HG02623 (cell line): ENCODE measurements around the gene MTNR1A.

Source experiments
- ATAC-seq: cut with Tn5 transposase; IDR thresholded peaks from one replicate; pipeline ENCODE4 v1.9.1; 2021; ENCODE audit warnings: moderate library complexity; ENCODE audit not compliant: unreplicated experiment

Gene MTNR1A

DNA sequence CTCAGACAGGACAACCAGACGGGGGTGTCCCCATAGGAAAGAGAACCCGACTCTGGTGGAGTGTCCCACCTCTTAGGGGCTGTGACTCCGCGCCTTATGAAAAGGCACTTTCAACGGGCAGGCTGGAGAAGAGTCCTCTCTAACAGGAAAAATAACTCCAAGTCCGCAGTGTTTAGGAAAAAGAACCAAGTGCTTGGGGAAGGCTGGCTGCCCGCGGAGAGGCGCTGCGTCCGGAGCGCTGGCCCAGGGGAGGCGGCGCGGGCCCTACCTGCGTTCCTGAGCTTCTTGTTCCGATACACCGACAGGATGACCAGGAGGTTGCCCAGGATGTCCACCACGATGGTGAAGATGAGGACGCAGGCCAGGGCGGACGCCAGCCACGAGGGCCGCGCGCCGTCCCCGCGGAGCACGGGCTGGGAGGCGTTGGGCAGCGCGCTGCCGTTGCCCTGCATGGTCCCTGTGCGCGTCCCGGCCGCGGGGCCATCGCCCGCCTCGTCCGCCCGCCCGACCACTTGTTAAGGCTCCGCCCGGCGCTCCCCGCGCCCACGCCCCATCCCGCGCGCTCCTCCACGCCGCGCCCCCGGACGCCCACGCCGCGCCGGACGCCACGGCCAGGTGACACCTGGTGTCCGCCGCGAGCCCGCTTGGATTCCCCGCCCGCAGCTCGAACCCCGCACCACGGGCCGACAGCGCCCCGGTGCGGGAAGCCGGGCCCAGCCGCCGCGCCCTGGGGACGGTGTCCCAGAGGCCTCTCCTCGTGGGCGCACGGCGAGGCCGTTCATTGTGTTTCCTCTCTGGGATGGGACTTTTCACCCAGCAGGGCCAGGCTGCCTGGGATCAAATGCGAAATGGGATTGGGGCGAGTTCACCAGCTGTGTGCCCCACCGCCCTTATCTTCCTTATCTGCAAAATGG lies at the start of gene MTNR1A:
Gene MTNR1A, minus strand, starts transcription at position 654 of the 914 bp plus-strand sequence. Its CDS starts 202 bp downstream, at position 452.
- ATAC-seq: no peak

GRCh38 chr4:186604124-186604807 lies 48.9 kb upstream of the MTNR1A start:
- no peak for ATAC-seq

GRCh38 chr4:186602978-186603377 lies 47.6 kb upstream of the MTNR1A start:
- no peak for ATAC-seq

DNA sequence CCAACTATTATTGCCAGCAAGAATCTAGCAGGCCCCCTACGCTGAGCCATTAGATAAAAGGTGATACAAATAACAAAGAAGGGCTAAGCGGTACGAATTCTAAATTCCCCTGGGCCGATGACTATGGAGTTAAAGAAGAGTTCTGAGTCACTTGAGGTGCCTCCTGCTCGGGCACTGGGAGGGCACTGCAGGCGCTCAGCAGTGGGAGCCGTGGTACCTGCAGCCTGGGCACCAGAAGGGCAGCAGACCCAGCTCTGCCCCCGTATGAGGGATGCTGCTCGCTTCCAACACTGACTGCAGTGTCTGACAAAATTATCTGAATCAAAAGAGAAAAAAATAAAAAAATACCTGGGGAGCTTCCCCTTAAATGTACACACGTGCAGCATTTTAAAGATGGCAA lies 44.1 kb upstream of the MTNR1A start:
- no peak for ATAC-seq

DNA sequence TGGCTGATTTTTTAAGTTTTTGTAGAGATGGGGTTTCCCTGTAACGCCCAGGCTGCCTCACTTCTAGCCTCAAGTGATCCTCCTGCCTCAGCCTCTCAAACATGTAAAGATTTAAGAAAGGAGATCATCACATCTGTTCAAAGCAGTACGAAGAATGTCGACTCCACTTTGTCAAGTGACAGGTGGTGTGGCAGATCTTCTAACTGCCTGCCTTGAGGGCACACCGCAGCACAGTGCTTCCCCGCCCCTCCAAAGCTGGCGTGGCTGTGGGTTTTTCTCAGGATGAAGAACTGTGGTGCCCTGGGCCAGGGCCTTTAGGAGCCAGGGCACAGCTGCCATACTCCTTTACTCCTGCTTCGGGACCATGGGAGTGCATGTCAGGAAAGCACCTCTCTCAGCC lies 43.3 kb upstream of the MTNR1A start:
- ATAC-seq: no peak

DNA sequence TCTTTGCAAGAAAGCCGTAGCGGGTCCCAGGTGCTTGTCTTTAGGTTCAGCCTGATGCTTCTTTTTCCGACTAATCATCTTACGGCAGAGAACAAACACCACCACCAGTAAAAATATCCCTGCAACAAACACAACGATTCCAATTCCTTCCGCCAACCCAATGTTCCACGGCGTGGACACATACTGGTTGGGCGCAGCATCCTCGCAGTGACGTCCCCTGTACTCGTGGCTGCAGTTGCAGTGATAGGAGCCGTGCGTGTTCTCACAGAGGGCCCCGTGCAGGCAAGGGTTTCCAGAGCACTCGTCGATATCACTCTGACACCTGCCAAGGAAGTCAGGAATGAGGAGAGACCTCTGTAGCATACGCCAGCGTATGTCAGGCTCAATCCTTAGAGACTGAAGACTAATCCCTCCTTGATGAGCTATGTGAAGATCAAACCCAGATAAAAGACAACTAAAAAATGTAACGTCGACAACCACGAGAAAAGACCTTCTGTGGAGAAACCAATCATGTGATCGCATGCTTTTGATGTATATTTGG lies 41.6 kb upstream of the MTNR1A start:
- ATAC-seq: no peak

- no peak for ATAC-seq
These were observed 41.0 kb upstream of the MTNR1A start for GRCh38 chr4:186596346-186596745.

DNA sequence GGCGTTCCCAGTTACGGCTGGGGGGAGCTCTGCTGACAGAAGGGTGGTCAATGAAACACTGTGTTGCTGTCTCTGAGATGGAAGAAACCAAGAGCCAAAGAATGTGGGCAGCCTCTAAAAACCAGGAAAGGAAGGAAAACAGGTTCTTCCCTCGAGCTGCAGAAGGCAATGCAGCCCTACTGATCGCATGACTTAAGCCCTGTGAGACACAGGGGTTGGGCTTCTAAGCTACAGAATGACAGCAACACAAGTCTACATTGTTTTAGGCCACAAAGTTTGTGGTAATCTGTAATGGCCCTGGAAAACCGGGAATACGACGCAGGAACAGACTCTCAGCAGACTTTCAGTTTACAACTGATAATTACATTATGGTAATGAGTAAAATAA lies 38.2 kb upstream of the MTNR1A start:
- no peak for ATAC-seq

- ATAC-seq: no peak
These were observed 37.7 kb upstream of the MTNR1A start for GRCh38 chr4:186592966-186593586.

- no peak for ATAC-seq
These were observed 37.1 kb upstream of the MTNR1A start for GRCh38 chr4:186592445-186592844.

GRCh38 chr4:186591651-186592050 lies 36.3 kb upstream of the MTNR1A start:
- ATAC-seq: no peak

- ATAC-seq: no peak
These were observed 33.1 kb upstream of the MTNR1A start for GRCh38 chr4:186588503-186588902.

- ATAC-seq: no peak
These were observed 32.1 kb upstream of the MTNR1A start for GRCh38 chr4:186587416-186588018.

DNA sequence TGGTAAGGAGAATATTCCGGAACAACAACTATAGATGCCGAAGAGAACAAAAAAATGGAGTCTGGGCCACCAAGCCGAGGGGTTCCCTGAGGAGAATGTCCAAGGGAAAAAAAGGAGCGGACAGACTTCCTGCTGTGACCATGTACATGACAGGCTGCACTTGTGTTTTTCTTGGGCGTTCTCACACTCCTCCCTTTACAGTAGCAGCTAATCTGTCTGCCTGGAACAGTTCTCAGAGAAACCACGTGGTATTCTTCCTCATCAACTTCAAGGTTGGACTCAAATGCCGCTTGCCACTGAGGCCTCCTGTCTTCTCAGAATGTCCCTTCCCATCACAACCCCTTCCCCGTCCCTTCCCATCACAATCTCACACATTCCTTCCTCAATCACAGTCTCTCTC lies 30.8 kb upstream of the MTNR1A start:
- no peak for ATAC-seq

GRCh38 chr4:186584912-186585311 lies 29.5 kb upstream of the MTNR1A start:
- no peak for ATAC-seq

- no peak for ATAC-seq
These were observed 26.1 kb upstream of the MTNR1A start for GRCh38 chr4:186581421-186581820.

DNA sequence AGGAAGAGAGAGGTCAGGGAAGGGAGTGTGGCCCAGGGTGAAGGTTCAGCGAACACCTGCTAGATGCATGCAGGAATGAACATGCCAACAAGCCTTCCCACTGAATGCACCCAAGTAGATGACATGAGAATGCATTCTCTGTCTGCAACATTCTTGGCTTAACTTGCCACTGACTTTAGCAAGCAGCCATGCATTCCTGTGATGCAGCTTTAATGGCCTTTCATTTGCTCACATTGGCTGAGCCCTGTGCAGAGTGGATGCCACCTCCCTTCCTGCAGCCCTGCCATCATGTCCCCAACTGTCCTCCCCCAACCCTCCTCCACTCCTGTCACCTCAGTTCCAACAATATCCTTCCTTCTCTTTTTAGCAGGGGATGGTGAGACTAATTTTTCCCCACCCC lies 25.3 kb upstream of the MTNR1A start:
- no peak for ATAC-seq

DNA sequence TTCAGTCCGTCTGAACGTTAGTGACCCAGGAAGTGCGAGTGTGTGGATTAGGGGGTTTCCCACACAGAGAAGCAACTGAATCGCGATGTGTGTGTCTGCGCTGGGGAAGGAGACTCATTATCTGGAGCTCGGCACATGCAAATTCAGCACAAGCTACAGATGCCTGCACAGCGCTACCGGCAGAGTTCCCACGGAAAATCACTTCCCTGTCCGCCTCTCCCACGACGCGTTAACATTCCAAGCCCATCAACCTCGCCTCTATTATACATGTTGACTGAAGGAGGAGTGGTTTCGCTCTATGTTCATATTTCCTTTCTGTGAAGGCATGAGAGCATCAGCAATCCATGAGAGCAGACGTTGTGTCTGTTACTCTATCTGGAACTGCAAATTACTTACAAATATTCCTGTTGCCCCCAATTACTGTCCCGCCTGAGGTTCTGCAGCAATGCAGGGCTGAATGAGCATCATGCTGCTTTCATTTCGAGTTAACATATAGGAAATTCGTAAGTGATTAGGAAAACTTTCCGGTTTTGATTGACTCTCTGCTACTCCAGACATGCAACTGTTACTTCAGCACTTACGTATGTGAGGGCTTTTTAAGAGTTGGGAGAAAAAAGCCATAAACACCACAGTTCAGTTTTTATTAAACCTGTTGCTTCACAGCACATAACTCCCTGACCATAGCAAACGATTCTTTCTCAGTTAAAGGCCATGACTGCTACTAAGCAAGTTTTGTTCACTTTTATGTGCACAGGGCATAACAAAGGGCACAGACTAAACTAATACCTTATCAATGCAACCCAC lies 15.0 kb upstream of the MTNR1A start:
- no peak for ATAC-seq

DNA sequence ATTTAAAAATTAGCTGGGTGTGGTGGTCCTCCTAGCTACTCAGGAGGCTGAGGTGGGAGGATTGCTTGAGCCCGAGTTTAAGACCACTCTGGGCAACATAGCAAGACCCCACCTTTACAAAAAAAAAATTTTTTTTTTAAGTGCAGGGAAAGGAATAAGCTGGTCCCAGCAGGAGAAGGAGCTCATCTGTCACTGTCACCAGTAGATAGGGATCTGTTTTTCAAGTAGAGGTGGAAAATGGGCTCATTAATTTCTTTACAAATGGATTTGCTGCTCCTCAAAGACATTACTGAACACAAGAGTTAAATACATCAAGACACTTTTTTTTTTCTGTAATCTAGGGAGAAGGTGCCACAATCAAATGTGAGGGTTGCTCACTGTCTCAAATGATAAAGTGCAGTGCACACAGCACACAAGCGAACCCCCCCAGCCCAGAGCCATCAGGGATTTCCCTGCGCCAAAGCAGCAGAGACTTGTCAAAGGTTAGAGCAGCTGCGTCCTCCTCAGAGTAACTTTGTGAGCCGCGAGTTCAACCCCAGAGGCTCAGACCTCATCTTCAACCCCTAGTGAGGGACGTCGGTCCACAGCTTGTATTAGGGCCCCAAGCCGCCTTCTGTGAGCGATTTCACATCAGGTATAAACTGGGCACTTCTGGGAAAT lies 14.3 kb upstream of the MTNR1A start:
- ATAC-seq: no peak

- ATAC-seq: no peak
These were observed 10.7 kb upstream of the MTNR1A start for GRCh38 chr4:186566068-186566467.
